Colonic mucosa (tissue), 4 donors: ENCODE data around the gene TMEM43. TPM values are rescaled to one million over a fixed set of nuclear protein-coding genes. Genes with fewer than 3 reads are reported as not detected.

Experiments
- DNase-seq: peaks from one replicate; pipeline ENCODE4 v3.0.0-alpha.2; 2020
- H3K27ac ChIP-seq: fragments of 200-600 bp; one replicate; pipeline ENCODE4 v1.8.0; 2021
- H3K27me3 ChIP-seq: fragments of 200-600 bp; one replicate; pipeline ENCODE4 v1.8.0; 2021
- H3K36me3 ChIP-seq: fragments of 200-600 bp; one replicate; pipeline ENCODE4 v1.8.0; 2021
- H3K4me1 ChIP-seq: fragments of 200-600 bp; one replicate; pipeline ENCODE4 v1.8.0; 2021; ENCODE audit warnings: mild to moderate bottlenecking
- H3K4me3 ChIP-seq: fragments of 200-600 bp; one replicate; pipeline ENCODE4 v1.8.0; 2021
- H3K9ac ChIP-seq, 2 donors: one replicate each; pipeline ENCODE4 v1.7.0; 2013; ENCODE audit warnings: control low read depth in 2 of 2, low read depth in 2 of 2, low read length in 2 of 2
- H3K9me3 ChIP-seq: fragments of 200-600 bp; one replicate; pipeline ENCODE4 v1.8.0; 2021
- CTCF ChIP-seq: fragments of 200-600 bp; IDR thresholded peaks from one replicate; pipeline ENCODE4 v1.8.0; 2022; ENCODE audit warnings: antibody characterized with exemption, mild to moderate bottlenecking
- intact Hi-C: fragments of 100-400 bp; cut with DNase I; formaldehyde crosslinking; loops from one replicate; pipeline ENCODE4 v1.14.1; 2022
- total RNA-seq, 2 donors: library from RNA; stranded (reverse); fragmentation: NEBNext Ultra II Directional in 1 of 2; extraction: Animal tissue kit (Norgen Biotek cat#: 25700) in 1 of 2; gene quantifications; one replicate each; pipeline ENCODE4 v1.2.1, GENCODE V29; 2021
- donor health status: healthy.
- donor health status: DM: no; HTN: no; CAD: no.
- donor health status: DM: no; HTN: no; CAD: no.

Gene TMEM43
- total RNA-seq, 2 donors from 2014 or later = 25.4 to 31.1 TPM

- TF ChIP-seq CTCF = no peak
- Histone ChIP-seq H3K9ac (peak overlapping the region; percentile 76 to 92), H3K27ac (peak overlapping the region; percentile 93), H3K36me3 (peaks cover 7% of the 10 kb centered on the region), H3K4me1 (peaks cover 20% of the 10 kb centered on the region), H3K27me3 (no peaks in the 10 kb centered on the region), H3K4me3 (peak overlapping the region; percentile 86), H3K9me3 (no peaks in the 10 kb centered on the region)
- intact Hi-C loops = loop anchor here (5.0 kb wide), 1 partner anchor 55 kb away; the partner anchor contains the start of gene CHCHD4
- DNase-seq = no peak
Observed at GRCh38 chr3:14177580-14178246, 52.9 kb downstream of the TMEM43 start.

- peaks cover 8% of the 10 kb centered on the region for H3K36me3 ChIP-seq
- no peaks in the 10 kb centered on the region for H3K9me3 ChIP-seq
- H3K9ac ChIP-seq = peak within 1 kb of the TSS; percentile 76 to 92
- DNase-seq = peak; percentile 98
- H3K27me3 ChIP-seq = no peaks in the 10 kb centered on the region
- TF ChIP-seq CTCF = no peak
- H3K27ac ChIP-seq = peak within 1 kb of the TSS; percentile 93
- intact Hi-C loops = loop anchor here (5.0 kb wide), 1 partner anchor 56 kb away; the partner anchor contains the start of gene CHCHD4
- peaks cover 20% of the 10 kb centered on the region for H3K4me1 ChIP-seq
- peak within 1 kb of the TSS; percentile 86 for H3K4me3 ChIP-seq
Observed at GRCh38 chr3:14178247-14179113, 53.6 kb downstream of the TMEM43 start, which contains the start of the genes LSM3 and XPC. Gene LSM3, plus strand, starts transcription at chr3:14178817. Its CDS starts 44 bp downstream, at chr3:14178861. Gene XPC, minus strand, starts transcription at chr3:14178601. Its CDS starts 33 bp downstream, at chr3:14178568.

- peaks cover 8% of the 10 kb centered on the region for H3K36me3 ChIP-seq
- no peaks in the 10 kb centered on the region for H3K27me3 ChIP-seq
- H3K27ac ChIP-seq = peak overlapping the region; percentile 45
- H3K9ac ChIP-seq = peak overlapping the region in 1 of 2 donors; percentile 92
- peak overlapping the region; percentile 86 for H3K4me3 ChIP-seq
- peaks cover 20% of the 10 kb centered on the region for H3K4me1 ChIP-seq
- intact Hi-C loops = loop anchor here (5.0 kb wide), 1 partner anchor 57 kb away; the partner anchor contains the start of gene CHCHD4
- no peaks in the 10 kb centered on the region for H3K9me3 ChIP-seq
- TF ChIP-seq CTCF = no peak
- DNase-seq = no peak
Observed at GRCh38 chr3:14179114-14179465, 54.2 kb downstream of the TMEM43 start.

- peaks cover 20% of the 10 kb centered on the region for H3K4me1 ChIP-seq
- intact Hi-C loops = loop anchor here (5.0 kb wide), 1 partner anchor 57 kb away; the partner anchor contains the start of gene CHCHD4
- no peak for DNase-seq
- H3K27me3 ChIP-seq = no peaks in the 10 kb centered on the region
- H3K4me3 ChIP-seq = no peak overlapping the region
- no peak for TF ChIP-seq CTCF
- no peaks in the 10 kb centered on the region for H3K9me3 ChIP-seq
- peaks cover 8% of the 10 kb centered on the region for H3K36me3 ChIP-seq
- H3K9ac ChIP-seq = no peak overlapping the region
- no peak overlapping the region for H3K27ac ChIP-seq
Observed at GRCh38 chr3:14179795-14180194, 54.9 kb downstream of the TMEM43 start.

GRCh38 chr3:14181253-14181652, 56.4 kb downstream of the TMEM43 start:
- no peak overlapping the region for H3K27ac ChIP-seq
- H3K4me1 ChIP-seq = peaks cover 19% of the 10 kb centered on the region
- H3K36me3 ChIP-seq = peaks cover 13% of the 10 kb centered on the region
- DNase-seq = no peak
- H3K4me3 ChIP-seq = no peak overlapping the region
- TF ChIP-seq CTCF = no peak
- H3K9me3 ChIP-seq = no peaks in the 10 kb centered on the region
- no peaks in the 10 kb centered on the region for H3K27me3 ChIP-seq
- no peak overlapping the region for H3K9ac ChIP-seq
- intact Hi-C loops = no loop called here
